Neural crest cell (in vitro differentiated cells): ENCODE results near the gene ZNF823. TPM values are rescaled to one million over a fixed set of nuclear protein-coding genes. Genes with fewer than 3 reads are reported as not detected.

ENCODE experiments used
- total RNA-seq: library from RNA; stranded (reverse); gene quantifications from 2 replicates; pipeline ENCODE4 v1.2.1, GENCODE V29; 2021

The ZNF823 gene
- total RNA-seq, 1 donor from 2014 or later: 8.8 TPM

Other genes with a start within 250 kb of the ZNF823 start
- 17.9 and 19.0 TPM in 2 replicates for gene ZNF653, start 233.1 kb downstream of the ZNF823 start, total RNA-seq
- gene ECSIT, start 209.8 kb downstream of the ZNF823 start, total RNA-seq: 46.0 and 49.4 TPM in 2 replicates
- 1.6 and 1.8 TPM in 2 replicates for gene CNN1, start 200.1 kb downstream of the ZNF823 start, total RNA-seq
- 69.8 and 70.0 TPM in 2 replicates for gene ELOF1, start 179.7 kb downstream of the ZNF823 start, total RNA-seq
- gene ACP5, start 161.3 kb downstream of the ZNF823 start, total RNA-seq: 1.2 and 2.5 TPM in 2 replicates
- gene ZNF627, start 141.5 kb downstream of the ZNF823 start, total RNA-seq: 22.2 and 26.9 TPM in 2 replicates
- gene ZNF441, start 28.1 kb upstream of the ZNF823 start, total RNA-seq: 3.9 and 5.7 TPM in 2 replicates
- 8.8 and 9.8 TPM in 2 replicates for gene ZNF491, start 59.6 kb upstream of the ZNF823 start, total RNA-seq
- gene ZNF440, start 75.3 kb upstream of the ZNF823 start, total RNA-seq: 19.7 and 22.2 TPM in 2 replicates
- gene ZNF439, start 109.8 kb upstream of the ZNF823 start, total RNA-seq: 6.0 and 6.6 TPM in 2 replicates
- 32.1 and 33.9 TPM in 2 replicates for gene ZNF69, start 148.8 kb upstream of the ZNF823 start, total RNA-seq
- 12.5 and 12.8 TPM in 2 replicates for gene ZNF700, start 186.2 kb upstream of the ZNF823 start, total RNA-seq
- 2.9 and 4.5 TPM in 2 replicates for gene ZNF763, start 226.1 kb upstream of the ZNF823 start, total RNA-seq